ENCODE data around the gene C1orf56. TPM values are rescaled to one million over a fixed set of nuclear protein-coding genes. Genes with fewer than 3 reads are reported as not detected.

Gene C1orf56
- total and polyA plus RNA-seq, 2 of the 13 experiments (the other 11 are each of a cell fraction or from before 2014, with no cell fraction given), result 1.5 to 3.2 TPM

GRCh38 chr1:151008244-151009205 lies 39.0 kb upstream of the C1orf56 start, which contains the start of gene PRUNE1 (continued):
- TF ChIP-seq, protein P1, sequence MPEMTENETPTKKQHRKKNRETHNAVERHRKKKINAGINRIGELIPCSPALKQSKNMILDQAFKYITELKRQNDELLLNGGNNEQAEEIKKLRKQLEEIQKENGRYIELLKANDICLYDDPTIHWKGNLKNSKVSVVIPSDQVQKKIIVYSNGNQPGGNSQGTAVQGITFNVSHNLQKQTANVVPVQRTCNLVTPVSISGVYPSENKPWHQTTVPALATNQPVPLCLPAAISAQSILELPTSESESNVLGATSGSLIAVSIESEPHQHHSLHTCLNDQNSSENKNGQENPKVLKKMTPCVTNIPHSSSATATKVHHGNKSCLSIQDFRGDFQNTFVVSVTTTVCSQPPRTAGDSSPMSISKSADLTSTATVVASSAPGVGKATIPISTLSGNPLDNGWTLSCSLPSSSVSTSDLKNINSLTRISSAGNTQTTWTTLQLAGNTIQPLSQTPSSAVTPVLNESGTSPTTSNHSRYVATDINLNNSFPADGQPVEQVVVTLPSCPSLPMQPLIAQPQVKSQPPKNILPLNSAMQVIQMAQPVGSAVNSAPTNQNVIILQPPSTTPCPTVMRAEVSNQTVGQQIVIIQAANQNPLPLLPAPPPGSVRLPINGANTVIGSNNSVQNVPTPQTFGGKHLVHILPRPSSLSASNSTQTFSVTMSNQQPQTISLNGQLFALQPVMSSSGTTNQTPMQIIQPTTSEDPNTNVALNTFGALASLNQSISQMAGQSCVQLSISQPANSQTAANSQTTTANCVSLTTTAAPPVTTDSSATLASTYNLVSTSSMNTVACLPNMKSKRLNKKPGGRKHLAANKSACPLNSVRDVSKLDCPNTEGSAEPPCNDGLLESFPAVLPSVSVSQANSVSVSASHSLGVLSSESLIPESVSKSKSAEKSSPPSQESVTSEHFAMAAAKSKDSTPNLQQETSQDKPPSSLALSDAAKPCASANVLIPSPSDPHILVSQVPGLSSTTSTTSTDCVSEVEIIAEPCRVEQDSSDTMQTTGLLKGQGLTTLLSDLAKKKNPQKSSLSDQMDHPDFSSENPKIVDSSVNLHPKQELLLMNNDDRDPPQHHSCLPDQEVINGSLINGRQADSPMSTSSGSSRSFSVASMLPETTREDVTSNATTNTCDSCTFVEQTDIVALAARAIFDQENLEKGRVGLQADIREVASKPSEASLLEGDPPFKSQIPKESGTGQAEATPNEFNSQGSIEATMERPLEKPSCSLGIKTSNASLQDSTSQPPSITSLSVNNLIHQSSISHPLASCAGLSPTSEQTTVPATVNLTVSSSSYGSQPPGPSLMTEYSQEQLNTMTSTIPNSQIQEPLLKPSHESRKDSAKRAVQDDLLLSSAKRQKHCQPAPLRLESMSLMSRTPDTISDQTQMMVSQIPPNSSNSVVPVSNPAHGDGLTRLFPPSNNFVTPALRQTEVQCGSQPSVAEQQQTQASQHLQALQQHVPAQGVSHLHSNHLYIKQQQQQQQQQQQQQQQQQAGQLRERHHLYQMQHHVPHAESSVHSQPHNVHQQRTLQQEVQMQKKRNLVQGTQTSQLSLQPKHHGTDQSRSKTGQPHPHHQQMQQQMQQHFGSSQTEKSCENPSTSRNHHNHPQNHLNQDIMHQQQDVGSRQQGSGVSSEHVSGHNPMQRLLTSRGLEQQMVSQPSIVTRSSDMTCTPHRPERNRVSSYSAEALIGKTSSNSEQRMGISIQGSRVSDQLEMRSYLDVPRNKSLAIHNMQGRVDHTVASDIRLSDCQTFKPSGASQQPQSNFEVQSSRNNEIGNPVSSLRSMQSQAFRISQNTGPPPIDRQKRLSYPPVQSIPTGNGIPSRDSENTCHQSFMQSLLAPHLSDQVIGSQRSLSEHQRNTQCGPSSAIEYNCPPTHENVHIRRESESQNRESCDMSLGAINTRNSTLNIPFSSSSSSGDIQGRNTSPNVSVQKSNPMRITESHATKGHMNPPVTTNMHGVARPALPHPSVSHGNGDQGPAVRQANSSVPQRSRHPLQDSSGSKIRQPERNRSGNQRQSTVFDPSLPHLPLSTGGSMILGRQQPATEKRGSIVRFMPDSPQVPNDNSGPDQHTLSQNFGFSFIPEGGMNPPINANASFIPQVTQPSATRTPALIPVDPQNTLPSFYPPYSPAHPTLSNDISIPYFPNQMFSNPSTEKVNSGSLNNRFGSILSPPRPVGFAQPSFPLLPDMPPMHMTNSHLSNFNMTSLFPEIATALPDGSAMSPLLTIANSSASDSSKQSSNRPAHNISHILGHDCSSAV (CRISPR knock-in tag; IDR thresholded peaks at IDR 0.05; ENCODE audit: borderline replicate concordance), result no peak
- TF ChIP-seq, protein P2, sequence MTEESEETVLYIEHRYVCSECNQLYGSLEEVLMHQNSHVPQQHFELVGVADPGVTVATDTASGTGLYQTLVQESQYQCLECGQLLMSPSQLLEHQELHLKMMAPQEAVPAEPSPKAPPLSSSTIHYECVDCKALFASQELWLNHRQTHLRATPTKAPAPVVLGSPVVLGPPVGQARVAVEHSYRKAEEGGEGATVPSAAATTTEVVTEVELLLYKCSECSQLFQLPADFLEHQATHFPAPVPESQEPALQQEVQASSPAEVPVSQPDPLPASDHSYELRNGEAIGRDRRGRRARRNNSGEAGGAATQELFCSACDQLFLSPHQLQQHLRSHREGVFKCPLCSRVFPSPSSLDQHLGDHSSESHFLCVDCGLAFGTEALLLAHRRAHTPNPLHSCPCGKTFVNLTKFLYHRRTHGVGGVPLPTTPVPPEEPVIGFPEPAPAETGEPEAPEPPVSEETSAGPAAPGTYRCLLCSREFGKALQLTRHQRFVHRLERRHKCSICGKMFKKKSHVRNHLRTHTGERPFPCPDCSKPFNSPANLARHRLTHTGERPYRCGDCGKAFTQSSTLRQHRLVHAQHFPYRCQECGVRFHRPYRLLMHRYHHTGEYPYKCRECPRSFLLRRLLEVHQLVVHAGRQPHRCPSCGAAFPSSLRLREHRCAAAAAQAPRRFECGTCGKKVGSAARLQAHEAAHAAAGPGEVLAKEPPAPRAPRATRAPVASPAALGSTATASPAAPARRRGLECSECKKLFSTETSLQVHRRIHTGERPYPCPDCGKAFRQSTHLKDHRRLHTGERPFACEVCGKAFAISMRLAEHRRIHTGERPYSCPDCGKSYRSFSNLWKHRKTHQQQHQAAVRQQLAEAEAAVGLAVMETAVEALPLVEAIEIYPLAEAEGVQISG (CRISPR knock-in tag; IDR thresholded peaks at IDR 0.05), result peak; percentile 75
- TF ChIP-seq ZNF138 (CRISPR knock-in tag; IDR thresholded peaks at IDR 0.05; ENCODE audit: low read depth) (no peak), ZHX1 (CRISPR knock-in tag; IDR thresholded peaks at IDR 0.05; ENCODE audit: low read depth) (no peak), SRSF9 (IDR thresholded peaks at IDR 0.05; ENCODE audit: borderline replicate concordance, insufficient read depth, low read depth, low read length, poor library complexity, severe bottlenecking) (no peak), SNAPC2 (CRISPR knock-in tag; IDR thresholded peaks at IDR 0.05) (peak; percentile 68; the same call in 1 of the 2 replicates), NFIB (CRISPR knock-in tag; IDR thresholded peaks at IDR 0.05; ENCODE audit: borderline replicate concordance) (no peak), RBM22 (optimal IDR thresholded peaks at IDR 0.05; ENCODE audit: low read length) (no peak), NR1H2 (CRISPR knock-in tag; IDR thresholded peaks at IDR 0.05; ENCODE audit: borderline replicate concordance, low read depth) (no peak)
- TF ChIP-seq, protein P3, sequence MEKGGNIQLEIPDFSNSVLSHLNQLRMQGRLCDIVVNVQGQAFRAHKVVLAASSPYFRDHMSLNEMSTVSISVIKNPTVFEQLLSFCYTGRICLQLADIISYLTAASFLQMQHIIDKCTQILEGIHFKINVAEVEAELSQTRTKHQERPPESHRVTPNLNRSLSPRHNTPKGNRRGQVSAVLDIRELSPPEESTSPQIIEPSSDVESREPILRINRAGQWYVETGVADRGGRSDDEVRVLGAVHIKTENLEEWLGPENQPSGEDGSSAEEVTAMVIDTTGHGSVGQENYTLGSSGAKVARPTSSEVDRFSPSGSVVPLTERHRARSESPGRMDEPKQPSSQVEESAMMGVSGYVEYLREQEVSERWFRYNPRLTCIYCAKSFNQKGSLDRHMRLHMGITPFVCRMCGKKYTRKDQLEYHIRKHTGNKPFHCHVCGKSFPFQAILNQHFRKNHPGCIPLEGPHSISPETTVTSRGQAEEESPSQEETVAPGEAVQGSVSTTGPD (CRISPR knock-in tag; IDR thresholded peaks at IDR 0.05), result no peak
